Thyroid gland (tissue), 4 donors: Measurements from ENCODE around the gene FRMD7.

Source experiments
- CTCF ChIP-seq, 6 experiments: fragments of 200-600 bp in 3 of 6; fragments of 450-650 bp in 3 of 6; sonication (generic) in 3 of 6; IDR thresholded peaks; one replicate each; pipeline ENCODE4 v1.5.1; 2016 to 2019; ENCODE audit warnings: antibody characterized with exemption in 6 of 6, mild to moderate bottlenecking in 2 of 6, inconsistent platforms in 1 of 6, moderate library complexity in 1 of 6
- POLR2A ChIP-seq, 2 donors: fragments of 450-650 bp; IDR thresholded peaks; one replicate each; pipeline ENCODE4 v1.6.1; 2017; ENCODE audit warnings: antibody characterized with exemption in 2 of 2, mild to moderate bottlenecking in 2 of 2, moderate library complexity in 1 of 2

- no peak for TF ChIP-seq CTCF (IDR thresholded peaks at IDR 0.05)
- no peak for TF ChIP-seq POLR2A (IDR thresholded peaks at IDR 0.05)
Measured at GRCh38 chrX:132063334-132063733, 64.5 kb downstream of the FRMD7 start.
